ENCODE results near the gene SALL4.

DNA sequence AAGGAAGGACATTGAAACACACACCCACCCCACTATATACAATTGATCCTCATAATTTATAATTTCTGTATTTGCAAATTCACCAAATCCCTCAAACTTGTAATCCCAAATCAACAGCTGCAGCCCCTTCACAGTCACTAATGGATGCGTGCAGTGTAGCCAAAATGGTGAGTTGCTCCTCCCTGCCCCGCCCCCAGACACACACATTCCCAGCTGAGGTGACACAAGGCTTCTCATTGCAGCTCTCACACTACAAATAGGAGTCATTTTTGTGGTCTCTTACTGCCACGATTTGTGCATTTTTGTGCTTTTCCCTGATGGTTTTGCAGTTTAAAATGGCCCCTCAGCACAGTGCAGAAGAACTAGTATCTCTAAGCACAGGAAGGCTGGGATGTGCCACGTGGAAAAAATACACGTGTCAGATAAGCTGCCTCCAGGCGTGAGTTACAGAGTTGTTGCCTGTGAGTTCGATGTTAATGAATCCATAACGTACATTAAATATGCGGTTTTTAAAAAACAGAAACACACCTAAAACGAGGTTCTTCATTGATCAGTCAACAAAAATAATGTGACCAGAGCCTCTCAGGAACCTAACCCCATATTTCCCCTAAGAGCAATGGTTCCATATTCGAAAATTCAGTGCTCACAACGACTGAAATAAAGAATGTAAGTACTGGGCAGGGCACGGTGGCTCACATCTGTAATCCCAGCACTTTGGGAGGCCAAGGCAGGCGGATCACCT lies 42.4 kb downstream of the SALL4 start:
- TF ChIP-seq CTCF (conservative IDR thresholded peaks at IDR 0.05 in 1 of 2, IDR thresholded peaks at IDR 0.05 in 1 of 2; ENCODE audit: low read depth in 1 of 2, low read length in 2 of 2) = no peak
- no peak for TF ChIP-seq EZH2 (IDR thresholded peaks at IDR 0.05; ENCODE audit: low read length, missing control alignments)
